Thyroid gland (tissue), 4 donors: ENCODE data around the gene IL31RA. TPM values are rescaled to one million over a fixed set of nuclear protein-coding genes. Genes with fewer than 3 reads are reported as not detected.

Source experiments
- DNase-seq, 2 donors: peaks; one replicate each; pipeline ENCODE4 v3.0.0-alpha.2; 2019
- H3K27ac ChIP-seq, 3 donors: fragments of 200-600 bp; sonication (generic); 1 replicate in 2 of 3; 2 replicates in 1 of 3; pipeline ENCODE4 v1.5.1; 2016 to 2019; ENCODE audit warnings: mild to moderate bottlenecking in 1 of 3, moderate library complexity in 1 of 3
- H3K27me3 ChIP-seq: fragments of 200-600 bp; sonication (generic); one replicate; pipeline ENCODE4 v1.5.1; 2019
- H3K36me3 ChIP-seq, 2 donors: fragments of 200-600 bp; sonication (generic); one replicate each; pipeline ENCODE4 v1.5.1; 2016 to 2019
- H3K4me1 ChIP-seq, 2 donors: fragments of 200-600 bp; sonication (generic); one replicate each; pipeline ENCODE4 v1.5.1; 2017 to 2019
- H3K4me3 ChIP-seq, 3 donors: fragments of 200-600 bp; sonication (generic); replicated peaks in 1 of 3; 1 replicate in 2 of 3; 2 replicates in 1 of 3; pipeline ENCODE4 v1.5.1; 2016; ENCODE audit warnings: mild to moderate bottlenecking in 1 of 3
- H3K9me3 ChIP-seq: fragments of 200-600 bp; sonication (generic); one replicate; pipeline ENCODE4 v1.5.1; 2017
- CTCF ChIP-seq, 6 experiments: fragments of 200-600 bp in 3 of 6; fragments of 450-650 bp in 3 of 6; sonication (generic) in 3 of 6; IDR thresholded peaks; one replicate each; pipeline ENCODE4 v1.5.1; 2016 to 2019; ENCODE audit warnings: antibody characterized with exemption in 6 of 6, mild to moderate bottlenecking in 2 of 6, inconsistent platforms in 1 of 6, moderate library complexity in 1 of 6
- POLR2A ChIP-seq, 2 donors: fragments of 450-650 bp; IDR thresholded peaks; one replicate each; pipeline ENCODE4 v1.6.1; 2017; ENCODE audit warnings: antibody characterized with exemption in 2 of 2, mild to moderate bottlenecking in 2 of 2, moderate library complexity in 1 of 2
- WGBS, 2 donors: methylation state at CpG; one replicate each; pipeline ENCODE4 v1.1.5; 2017; 5-methylcytosine and 5-hydroxymethylcytosine counted together
- intact Hi-C: fragments of 100-400 bp; cut with DNase I; formaldehyde crosslinking; loops from one replicate; pipeline ENCODE4 v1.15.1; 2023
- total RNA-seq, 4 donors: library from RNA; depleted of rRNA; stranded (reverse); fragments of >200 nt; gene quantifications; one replicate each; pipeline ENCODE4 v1.2.3, GENCODE V29; 2016

IL31RA gene
- total RNA-seq, 4 donors from 2014 or later = not detected

DNA sequence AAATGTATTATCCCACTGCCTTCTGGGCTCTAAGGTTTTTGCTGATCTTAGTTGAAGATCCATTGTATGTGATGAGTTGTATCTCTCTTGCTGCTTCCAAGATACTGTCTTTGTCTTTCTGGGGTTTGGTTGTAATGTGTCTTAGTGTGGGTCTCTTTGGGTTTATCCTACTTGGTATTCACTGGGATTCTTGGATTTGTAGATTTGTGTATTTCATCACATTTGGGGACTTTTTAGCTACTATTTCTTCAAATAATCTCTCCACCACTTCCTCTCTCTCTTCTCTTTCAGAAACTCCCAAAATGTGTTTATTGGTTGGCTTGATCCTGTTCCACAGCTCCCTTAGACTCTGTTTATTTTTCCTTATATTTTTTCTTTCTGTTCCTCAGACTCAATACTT lies 26.5 kb downstream of the IL31RA start:
- DNase-seq = no peak
- Histone ChIP-seq H3K27me3 (no peaks in the 10 kb centered on the region), H3K27ac (no peak overlapping the region), H3K4me3 (no peak overlapping the region), H3K36me3 (no peaks in the 10 kb centered on the region), H3K9me3 (no peaks in the 10 kb centered on the region), H3K4me1 (no peaks in the 10 kb centered on the region)
- TF ChIP-seq CTCF (IDR thresholded peaks at IDR 0.05) = no peak
- TF ChIP-seq POLR2A (IDR thresholded peaks at IDR 0.05) = no peak
- intact Hi-C loops = no loop called here

DNA sequence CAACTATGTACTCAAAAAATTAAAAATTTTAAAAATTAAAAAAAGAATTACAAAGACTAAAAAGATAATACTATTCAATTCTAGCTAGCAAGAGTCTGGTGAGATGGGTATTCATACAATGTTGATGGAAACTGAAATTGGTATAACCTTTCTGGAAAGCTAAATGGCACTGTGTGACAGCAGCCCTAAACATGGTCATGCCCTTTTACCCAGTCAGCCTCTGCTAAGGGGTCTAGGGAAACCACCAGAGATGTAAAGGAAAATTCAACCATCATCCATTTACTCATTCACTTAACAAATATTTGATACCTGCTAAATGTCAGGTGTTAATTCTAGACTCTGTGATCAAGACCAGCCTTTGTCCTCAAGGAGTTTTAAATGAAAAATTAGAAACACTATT lies 29.3 kb downstream of the IL31RA start:
- intact Hi-C loops = no loop called here
- TF ChIP-seq CTCF (IDR thresholded peaks at IDR 0.05) (no peak), POLR2A (IDR thresholded peaks at IDR 0.05) (no peak)
- DNase-seq = no peak
- no peaks in the 10 kb centered on the region for H3K9me3 ChIP-seq
- no peaks in the 10 kb centered on the region for H3K4me1 ChIP-seq
- H3K4me3 ChIP-seq = no peak overlapping the region
- no peaks in the 10 kb centered on the region for H3K36me3 ChIP-seq
- no peak overlapping the region for H3K27ac ChIP-seq
- no peaks in the 10 kb centered on the region for H3K27me3 ChIP-seq

- Histone ChIP-seq H3K4me3 (no peak overlapping the region), H3K36me3 (no peaks in the 10 kb centered on the region), H3K4me1 (no peaks in the 10 kb centered on the region), H3K9me3 (no peaks in the 10 kb centered on the region), H3K27ac (no peak overlapping the region), H3K27me3 (no peaks in the 10 kb centered on the region)
- no peak for DNase-seq
- intact Hi-C loops = no loop called here
- TF ChIP-seq POLR2A (IDR thresholded peaks at IDR 0.05) (no peak), CTCF (IDR thresholded peaks at IDR 0.05) (no peak)
- WGBS, 2 donors = 91 to 96% methylated on average over 9 of the region's 9 CpGs
These were observed 34.2 kb downstream of the IL31RA start for GRCh38 chr5:55885359-55885758.

DNA sequence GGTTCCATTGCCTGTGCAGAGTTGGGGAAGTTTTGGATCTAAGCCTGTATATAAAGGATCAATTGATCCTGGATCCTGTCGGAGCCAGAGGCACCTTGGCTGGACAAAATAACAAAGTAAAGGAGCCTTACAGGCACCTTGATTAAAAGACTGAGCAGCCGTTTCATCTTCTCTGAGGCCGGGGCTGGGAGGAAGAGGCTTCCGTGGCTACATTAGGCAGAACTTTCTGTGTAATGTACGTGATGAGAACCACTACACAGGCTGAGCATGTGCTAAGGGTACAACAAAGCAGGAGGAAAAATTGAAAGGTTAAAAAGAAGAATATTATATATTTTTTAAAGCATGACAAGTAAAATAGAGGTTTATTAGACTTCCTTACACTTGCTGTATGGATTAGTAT lies 37.0 kb downstream of the IL31RA start:
- Histone ChIP-seq H3K4me1 (no peaks in the 10 kb centered on the region), H3K9me3 (no peaks in the 10 kb centered on the region), H3K27me3 (no peaks in the 10 kb centered on the region), H3K27ac (no peak overlapping the region), H3K36me3 (no peaks in the 10 kb centered on the region), H3K4me3 (no peak overlapping the region)
- DNase-seq = no peak
- intact Hi-C loops = no loop called here
- TF ChIP-seq POLR2A (IDR thresholded peaks at IDR 0.05) (no peak), CTCF (IDR thresholded peaks at IDR 0.05) (no peak)
- WGBS, 2 donors = 90 to 93% methylated on average over 5 of the region's 5 CpGs

DNA sequence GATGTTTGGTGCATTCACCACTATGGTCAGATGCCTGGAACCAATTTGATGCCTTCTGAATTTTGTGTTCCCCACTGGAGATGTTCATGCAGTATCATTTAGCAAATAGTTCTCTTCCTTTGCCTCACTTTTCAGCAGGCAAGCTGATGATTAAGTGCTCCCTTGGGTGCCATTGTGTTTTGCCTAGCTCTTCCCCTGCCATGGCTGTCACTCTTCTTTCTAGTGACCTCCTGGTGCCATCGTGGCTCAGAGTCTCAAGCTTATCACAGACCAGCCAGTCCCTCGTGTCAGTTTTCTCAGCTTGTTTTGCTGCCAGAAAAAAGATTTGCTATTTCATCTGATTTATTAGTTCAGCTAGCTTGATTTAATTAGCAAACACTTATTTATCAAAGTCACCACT lies 41.3 kb downstream of the IL31RA start:
- Histone ChIP-seq H3K27me3 (no peaks in the 10 kb centered on the region), H3K27ac (no peak overlapping the region), H3K36me3 (no peaks in the 10 kb centered on the region), H3K9me3 (no peaks in the 10 kb centered on the region), H3K4me1 (no peaks in the 10 kb centered on the region), H3K4me3 (no peak overlapping the region)
- no peak for DNase-seq
- TF ChIP-seq CTCF (IDR thresholded peaks at IDR 0.05) = no peak
- TF ChIP-seq POLR2A (IDR thresholded peaks at IDR 0.05) = no peak
- 65 to 69% methylated on average over 2 of the region's 2 CpGs for WGBS, 2 donors
- intact Hi-C loops = no loop called here
